SIG-M5 treated with dmso at 0.1 percent for 504 hours (cell line): ENCODE results near the gene RAD51B.
"Not testable (repeated sequence)": the region's sequence is repeated elsewhere in the genome, so short reads cannot be mapped to it uniquely, and the experiment has no call there.

ENCODE experiments used
- DNase-seq: peaks from one replicate; lab custom pipeline; 2025; ENCODE audit not compliant: unreplicated experiment; lab: John Stamatoyannopoulos, UW

The RAD51B gene

DNA sequence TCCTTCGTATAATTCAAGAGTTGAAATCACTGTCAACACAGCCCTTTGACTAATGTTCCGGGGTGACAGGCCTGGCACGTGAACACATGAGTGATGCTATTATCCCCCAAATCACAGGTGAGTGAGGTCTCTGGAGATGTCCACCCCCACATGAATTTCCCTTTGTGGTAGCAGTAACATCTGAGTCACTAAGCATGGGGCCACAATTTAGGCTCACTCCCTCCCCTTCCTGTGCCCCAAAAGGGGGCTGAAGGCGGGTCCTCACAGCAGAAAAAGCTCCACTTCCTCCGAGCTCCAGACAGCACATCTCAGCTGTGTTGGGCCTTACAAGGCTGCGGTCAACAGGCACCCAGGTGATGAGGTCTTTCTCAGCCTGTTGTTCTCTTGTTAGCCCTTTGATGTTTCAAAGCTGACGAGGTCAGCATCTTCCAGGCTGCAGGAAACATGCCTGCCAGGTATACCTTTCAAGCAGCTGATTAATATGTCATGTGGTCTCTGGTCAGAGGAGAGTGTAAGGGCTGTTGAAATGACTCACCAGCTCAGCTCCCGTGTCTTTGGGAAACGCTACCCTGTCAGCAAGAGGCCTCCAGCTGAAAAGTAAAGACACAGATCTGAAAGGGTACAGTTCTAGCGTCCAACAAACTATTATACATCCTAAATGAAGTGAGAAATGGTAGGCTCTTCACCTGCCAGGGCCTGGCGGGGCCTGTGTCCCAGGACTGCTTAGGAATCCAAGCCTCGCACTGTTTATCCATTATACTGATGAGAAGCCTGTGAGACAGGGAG lies 866.0 kb downstream of the RAD51B start:
- peak; percentile 66 for DNase-seq

DNA sequence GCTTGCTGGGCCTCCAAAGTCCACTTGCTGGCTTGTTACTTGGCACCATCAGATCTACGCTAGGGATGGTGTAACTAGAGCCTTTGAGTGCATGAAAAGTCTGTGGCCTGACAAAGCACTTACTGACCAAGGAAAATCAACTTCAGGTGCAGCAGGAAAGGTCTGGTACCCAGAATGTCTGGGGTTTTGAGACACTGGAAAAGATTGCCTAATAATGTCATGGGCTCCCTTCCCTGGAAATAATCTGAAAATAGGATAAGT lies 866.6 kb downstream of the RAD51B start:
- no peak for DNase-seq

DNA sequence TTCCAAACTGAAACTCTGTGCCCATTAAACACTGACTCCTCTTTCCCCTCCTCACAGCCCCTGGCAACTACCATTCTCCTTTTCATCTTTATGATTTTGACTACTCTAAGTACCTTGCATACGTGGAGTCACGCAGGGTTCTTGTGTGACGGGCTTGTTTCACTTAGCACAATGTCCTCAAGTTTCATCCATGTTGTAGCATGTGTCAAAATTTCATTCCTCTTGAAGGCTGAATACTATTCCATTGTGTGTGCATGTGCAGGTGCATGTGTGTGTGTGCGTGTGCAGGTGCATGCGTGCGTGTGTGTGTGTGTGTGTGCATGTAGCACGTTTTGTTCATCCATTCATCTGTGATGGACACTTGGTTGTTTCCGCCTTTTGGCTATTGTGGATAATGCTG lies 867.1 kb downstream of the RAD51B start:
- no peak for DNase-seq

DNA sequence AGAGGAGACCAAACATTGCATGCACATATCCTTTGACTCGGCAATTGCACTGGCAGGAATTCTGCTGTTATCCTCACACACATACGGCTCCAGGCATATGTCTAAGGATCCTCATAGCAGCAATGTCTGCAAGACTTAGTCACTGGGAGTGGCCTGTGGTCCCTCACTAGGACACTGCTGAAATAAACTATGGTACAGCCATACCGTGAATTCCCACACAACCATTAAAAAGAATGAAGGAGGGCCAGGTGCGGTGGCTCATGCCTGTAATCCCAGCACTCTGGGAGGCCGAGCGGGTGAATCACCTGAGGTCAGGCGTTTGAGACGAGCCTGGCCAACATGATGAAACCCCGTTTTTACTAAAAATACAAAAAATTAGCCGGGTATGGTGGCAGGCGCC lies 868.2 kb downstream of the RAD51B start:
- DNase-seq = no peak

DNA sequence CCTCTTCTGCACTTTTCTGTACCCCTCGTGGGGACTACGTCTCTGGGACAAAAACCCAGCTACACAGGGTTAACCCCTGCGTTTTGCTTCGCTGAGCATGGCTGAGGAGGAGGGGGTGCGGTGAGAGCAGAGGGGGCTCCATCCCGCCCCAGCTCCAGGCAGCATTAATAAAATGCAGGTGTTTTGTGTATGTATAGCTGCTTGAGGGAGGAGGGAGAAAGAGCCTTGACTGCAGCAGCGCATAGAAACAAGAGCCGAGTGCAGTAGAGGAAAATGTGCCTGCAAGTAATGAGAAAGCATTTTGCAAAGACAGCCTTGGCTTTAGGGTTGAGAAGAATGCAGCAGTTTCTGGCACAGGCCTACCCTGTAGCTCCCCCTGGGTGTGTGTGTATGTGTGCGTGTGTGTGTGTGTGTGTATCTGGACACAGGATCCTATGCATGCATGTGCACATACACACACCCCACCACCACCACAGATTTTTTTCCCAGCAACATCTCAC lies 869.3 kb downstream of the RAD51B start:
- no peak for DNase-seq

DNA sequence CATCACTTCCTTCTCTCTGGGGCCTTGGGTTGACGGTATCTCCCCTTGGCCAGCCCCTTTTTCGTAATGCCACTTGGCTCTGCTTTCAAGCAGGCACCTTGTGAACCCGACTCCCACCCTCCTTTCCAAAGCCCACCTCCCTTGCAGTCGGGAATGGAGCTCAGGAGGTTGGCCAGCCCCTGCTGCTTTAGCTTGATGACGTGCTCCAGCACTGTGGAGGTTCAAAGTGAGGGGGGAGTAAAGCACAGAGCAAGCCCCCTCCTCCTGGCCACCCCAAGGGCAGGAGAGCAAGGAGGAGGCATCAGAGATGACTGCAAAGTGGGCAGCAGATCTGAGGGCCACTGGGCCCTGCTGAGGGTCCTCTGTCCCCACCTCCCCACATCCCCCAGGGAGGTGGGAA lies 869.9 kb downstream of the RAD51B start:
- no peak for DNase-seq

DNA sequence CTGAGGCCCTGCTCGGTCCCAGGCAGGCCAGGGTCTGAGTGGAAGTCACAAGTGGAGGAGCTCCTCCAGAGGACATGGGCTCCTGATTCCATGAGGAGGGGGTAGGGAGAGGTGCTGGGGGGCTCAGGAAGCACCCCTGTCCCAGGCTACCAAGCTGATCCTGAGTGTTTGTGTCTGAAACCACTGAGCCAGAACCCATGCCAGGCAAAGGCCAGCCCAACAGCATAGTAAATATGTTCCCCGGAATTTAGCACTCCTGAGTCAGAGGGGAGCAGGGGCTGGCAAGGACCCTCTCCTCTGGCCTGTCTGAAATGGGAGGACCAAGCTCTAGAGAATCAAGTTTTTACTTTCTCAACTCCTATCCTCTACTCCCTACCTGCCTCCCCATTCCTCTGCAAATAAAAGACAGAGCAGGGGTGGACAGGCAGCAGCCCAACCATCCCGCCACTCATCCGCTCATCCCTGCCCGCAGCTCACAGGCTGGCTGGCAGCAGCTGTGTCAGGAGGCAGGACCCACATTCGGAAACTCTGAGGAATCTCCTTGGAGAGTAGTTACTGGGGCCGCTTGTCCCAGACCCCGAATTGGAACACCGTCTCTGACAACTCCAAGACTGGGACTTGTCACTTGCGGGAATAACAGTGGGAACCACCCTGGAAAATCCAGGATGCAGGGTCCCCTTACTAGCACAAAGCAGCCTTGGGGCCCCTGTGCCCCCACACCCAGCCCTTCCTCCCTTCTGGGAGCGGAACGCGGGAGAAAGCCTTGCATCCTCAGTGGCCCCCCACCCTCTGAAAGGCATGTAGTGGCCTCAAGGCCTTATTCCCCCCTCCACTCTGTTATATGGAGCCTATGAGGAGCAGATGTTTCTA lies 870.7 kb downstream of the RAD51B start:
- no peak for DNase-seq

DNA sequence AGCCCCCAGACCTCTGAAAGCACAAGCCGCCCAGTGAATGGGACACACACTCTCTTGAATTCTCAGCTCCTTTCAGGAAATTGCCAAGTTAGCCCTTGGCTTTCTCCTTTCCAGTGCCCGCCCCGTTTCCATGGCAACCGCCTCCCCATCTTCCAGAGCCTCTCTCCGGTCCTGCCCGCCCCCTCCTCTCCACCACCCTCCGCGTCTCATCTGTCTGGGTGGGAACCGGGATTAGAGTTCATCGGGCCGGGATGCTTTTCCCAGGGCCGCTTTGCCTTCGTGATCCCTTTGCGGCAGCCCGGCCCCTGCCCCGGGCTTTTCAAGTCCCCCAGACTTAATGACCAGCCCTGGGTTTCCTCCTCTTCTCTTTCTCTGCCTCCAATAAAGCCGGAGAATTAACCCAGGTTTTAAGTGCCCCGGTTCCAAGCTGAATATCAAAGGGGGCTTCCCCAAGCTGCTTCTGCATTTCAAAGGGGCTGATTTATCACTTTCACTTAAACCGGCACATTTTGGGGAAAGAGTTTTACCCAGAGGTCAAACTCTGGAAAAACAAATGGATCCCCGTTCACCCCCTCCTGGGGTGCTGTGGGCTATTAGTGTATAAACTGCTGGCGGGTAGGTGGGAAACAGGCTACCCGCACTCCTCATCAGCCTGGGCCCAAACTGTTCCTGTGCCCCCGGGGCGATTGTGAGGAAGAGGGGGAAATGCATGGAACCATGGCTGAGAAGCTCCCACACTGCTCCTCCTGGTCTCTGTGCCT lies 871.6 kb downstream of the RAD51B start:
- DNase-seq = no peak

DNA sequence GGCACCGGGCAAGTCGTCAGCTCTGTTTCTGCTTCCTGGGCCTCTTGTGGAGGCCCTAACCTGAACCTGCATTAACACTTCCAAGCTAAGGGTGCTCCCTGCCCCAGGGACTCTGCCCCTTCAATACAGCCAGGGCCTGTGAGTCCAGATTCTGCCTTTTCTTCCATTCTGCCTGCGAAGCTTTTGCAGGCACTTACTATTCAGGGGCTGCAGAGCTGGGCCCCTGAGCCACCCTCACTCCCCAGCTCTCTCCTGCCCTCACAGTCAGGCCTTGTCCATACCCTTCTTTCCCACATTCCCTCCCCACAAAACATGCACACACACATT lies 872.2 kb downstream of the RAD51B start:
- no peak for DNase-seq

DNA sequence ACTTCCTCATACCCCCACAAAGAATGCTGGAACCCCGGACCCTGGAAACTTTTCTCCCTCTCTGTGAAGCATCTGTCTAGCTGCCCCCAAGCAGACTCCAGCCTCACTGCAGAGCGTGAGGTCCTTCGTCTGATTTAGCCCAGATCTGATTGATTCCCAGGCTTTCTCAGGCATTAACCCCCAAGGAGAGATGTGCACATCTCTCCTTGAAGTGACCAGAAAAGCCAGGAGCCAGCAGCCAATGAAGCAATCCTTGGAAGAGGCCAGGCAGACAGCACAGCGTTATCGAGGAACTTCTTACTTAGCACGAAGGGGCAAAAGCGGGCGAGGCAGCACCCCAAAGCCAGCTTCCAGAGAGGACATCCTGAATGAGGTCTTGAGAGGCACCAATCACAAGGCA lies 872.6 kb downstream of the RAD51B start:
- DNase-seq = no peak

DNA sequence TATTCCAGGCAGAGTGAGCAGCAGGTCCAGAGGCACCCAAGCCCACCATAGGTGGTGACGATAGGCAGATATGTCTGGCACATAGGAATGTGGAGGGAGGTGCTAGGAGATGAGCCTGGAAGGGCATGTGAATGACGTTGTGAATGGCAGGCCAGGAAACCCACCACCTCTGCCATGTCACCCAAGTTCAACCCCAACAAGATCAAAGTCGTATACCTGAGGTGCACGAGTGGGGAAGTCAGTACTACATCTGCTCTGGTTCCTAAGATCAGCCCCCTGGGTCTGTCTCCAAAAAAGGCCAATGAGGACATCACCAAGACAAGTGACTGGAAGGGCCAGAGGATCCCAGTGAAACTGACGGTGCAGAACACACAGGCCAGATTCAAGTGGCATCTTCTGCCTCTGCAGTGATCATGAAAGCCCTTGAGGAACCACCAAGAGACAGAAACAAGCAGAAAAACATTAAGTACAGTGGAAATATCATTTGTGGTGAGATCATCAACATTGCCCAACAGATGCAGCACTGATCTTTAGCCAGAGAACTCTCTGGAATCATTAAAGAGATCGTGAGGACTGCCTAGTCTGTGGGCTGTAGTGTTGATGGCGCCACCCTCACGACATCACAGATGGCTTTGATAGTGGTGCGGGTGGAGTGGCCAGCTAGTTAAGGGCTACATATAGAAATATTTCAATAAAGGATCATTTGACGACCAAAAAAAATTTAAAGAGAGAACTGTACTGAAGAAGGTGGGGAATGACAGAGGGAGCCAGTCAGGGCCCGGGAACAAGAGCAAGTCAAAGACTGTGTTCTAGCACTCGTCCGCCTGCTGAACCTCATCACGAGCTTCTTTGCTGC lies 873.6 kb downstream of the RAD51B start:
- no peak for DNase-seq

DNA sequence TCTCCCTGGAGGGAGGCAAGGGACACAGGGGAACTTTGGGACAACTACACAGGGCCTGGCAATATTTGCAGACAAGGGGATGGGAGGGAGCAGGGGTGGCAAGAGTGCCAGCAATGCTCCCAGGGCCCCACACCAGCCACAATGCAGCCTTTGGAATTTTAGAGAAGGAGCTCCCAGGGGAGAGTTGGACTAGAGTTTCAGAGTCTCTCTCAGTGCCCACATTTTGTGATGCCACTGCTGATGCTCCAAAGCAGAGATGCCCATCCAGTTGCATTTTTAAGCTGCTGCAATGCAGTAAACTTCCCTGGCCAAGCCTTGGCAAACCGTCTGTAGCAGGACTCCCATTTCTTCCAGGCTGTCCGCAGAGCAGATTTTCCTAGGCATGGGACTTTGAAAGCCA lies 874.3 kb downstream of the RAD51B start:
- no peak for DNase-seq

DNA sequence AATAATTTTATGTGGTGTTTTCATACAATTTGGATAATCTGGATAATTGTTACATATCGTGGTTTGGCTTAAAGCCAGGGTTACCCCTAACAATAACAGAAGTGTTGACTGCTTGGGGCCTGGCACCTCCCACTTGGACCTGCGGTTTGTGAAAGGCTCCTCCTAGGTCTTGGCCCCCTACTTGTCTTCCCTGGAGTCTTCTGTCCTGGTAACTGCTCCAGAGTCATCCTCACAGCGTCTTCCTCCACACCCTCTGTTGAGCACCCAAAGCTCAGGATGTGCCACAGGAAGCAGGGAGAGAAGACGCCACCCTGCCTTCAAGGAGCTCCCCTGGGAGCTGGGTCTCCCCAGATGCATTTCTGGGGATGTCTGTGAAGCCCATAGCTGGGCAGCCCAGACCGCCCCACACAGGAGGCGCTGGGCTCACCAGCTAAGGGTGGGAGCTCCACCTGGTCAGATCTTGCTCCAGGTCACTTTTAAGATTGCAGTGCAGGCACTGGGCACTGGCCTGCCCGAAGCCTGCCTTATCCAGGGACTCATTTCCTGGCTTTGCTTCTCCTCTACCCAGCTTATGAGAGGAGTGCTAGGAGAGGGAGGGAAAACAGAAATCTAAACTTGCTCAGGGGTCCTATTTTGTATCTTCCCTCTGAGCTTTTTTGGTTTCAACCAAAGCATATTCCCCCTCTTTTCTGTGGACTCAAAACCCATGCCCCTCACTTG lies 875.1 kb downstream of the RAD51B start:
- no peak for DNase-seq

DNA sequence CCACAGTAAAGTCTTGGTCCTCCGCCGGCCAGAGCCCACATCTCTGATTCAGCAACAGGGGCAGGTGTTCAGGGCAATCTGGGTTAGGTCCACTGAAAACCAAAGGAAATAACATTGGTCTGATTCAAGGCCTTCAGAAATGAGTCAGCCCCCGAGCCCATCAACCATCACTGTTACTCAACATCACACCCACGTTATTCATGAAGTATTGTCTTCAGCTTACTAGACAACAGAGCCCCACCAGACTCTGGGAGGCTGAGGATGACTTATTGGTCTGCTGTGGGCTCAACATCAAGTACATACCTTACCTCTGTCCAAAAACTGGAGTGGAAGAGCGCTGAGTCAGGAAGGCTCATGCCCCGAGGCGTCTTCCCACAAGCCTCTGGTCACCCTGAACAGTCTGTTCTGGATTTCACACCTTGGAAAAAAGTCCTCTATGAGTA lies 875.8 kb downstream of the RAD51B start:
- no peak for DNase-seq

DNA sequence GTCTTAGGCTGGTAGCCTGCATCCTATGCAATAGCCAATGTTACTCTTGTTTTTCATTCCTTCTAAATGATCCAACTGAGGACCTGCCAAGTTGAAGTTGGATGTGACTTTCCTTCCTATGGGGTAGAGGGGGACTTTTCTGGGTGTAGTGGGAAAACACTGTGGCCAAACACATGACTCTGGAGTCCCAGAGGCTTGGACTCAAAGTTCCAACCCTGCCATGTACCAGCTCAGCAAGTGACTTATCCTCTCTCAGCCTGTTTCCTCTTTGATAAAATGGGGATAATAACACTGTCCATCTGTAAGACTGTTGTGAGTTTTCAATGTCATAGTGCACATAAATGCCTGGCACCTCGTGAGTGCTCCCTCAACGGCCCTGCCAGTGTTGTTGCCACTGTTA lies 876.3 kb downstream of the RAD51B start:
- no peak for DNase-seq

DNA sequence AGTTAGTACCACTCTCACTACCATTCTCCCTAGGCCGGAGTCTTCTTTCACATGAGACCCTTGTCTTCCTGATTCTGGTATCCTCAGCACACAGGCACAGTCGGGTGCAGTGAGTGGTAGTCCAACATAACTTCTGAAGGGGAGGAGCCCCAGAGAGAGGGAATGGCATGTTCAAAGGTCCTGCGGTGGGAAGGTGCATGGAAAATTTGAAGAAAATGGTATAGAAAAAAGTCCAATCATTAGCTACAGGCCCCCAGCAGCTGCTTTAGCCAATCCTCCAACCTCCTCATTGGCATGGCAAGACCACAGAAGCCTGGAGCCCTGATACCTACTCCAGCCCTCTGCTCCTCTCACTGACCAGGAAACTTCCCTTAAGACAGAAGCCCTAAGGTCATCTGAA lies 876.7 kb downstream of the RAD51B start:
- no peak for DNase-seq

DNA sequence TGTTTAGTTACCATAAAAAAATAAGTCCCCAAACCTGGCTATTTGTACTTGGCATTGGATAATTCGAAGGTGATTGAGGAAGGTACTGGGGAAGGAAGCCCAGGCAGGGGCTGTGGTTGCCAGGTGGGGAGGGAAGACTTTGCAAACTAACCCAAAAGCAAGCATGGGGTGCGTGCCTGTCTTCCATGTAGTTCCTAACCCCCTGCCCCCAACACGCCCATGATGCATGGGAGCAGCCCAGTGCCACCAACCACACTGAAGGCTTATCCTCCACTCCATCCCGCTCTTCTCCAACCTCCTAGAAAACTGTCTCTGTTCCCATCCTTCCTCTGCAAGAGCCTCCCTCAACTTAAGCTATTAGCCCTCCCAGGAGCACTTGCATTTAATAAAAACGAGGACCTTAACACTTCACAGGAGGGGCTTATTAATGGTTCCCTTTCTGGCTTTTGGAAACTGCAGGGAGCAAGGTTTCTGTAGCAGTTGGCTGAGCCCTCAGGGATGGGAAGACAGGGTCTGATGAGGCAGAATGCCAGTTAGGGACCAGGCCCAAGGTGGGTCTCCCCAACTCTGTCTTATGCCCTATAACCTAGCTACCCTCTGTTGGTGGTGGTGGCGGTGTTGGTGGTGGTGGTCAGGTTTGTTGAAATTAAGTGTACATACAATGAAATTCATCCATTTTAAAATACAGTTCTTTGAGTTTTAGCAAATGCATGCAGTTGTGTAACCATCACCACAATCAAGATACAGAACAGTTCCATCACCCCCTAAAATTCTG lies 877.3 kb downstream of the RAD51B start:
- no peak for DNase-seq

DNA sequence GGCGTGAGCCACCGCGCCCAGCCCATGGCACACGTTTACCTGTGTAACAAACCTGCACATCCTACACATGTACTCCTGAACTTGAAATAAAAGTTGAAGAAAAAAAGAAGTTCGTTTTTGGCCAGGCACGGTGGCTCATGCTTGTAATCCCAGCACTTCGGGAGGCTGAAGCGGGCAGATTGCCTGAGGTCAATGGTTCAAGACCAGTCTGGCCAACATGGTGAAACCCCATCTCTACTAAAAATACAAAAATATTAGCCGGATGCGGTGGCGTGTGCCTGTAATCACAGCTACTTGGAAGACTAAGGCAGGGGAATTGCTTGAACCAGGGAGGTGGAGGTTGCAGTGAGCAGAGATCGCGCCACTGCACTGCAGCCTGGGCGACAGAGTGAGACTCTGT lies 879.2 kb downstream of the RAD51B start:
- DNase-seq = not testable (repeated sequence)

DNA sequence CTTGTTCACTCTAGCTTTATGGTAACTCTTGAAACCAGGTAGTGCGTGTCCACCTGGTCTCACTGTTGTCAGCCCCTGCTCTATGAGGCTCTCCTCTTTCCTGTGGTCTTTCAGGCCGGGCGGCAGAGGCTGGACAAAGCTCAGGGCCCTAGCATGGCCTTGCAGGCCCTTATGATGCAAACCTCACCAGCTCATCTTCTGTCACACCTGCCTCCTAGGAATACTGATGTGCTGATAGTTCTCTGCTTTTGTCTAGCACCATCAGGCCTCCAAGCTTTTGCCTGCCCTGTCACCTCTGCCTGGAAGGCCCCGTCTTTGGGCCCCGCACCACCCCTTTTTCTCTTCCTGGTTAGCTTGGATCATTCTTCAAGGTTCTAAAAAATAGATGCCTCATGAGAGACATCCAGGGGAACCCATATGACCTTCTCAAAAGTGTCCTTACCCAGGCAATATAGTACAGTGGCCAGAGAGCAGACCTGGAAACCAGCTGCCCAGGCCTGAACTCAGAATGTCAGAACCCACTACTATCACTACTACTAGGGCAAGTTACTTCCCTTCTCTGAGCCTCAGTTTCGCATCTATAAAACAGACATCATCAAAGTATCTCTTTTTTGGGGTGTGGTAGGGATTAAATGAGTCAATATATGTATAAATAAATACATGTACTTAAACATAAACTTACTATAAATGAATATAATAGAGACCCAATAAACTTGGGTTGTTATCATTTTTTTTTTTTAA lies 881.6 kb downstream of the RAD51B start:
- DNase-seq = no peak
